ENCODE results near the gene NCKAP5.

- TF ChIP-seq EZH2 (IDR thresholded peaks at IDR 0.05; ENCODE audit: low read depth) (no peak), CTCF (conservative IDR thresholded peaks at IDR 0.05) (no peak)
Observed at GRCh38 chr2:133424876-133425275, 143.4 kb downstream of the NCKAP5 start.
